K562 (cell line): ENCODE data around the gene EIF5. TPM values are rescaled to one million over a fixed set of nuclear protein-coding genes. Genes with fewer than 3 reads are reported as not detected.
A peak's percentile ranks its signal among the peaks of the same experiment; 100 is the strongest.

Source experiments
- ATF7 ChIP-seq: fragments of 450-650 bp; IDR thresholded peaks from 2 replicates; pipeline ENCODE4 v1.7.1; 2014; ENCODE audit warnings: mild to moderate bottlenecking, moderate library complexity
- DDX20 ChIP-seq: fragments of 450-650 bp; IDR thresholded peaks from 2 replicates; pipeline ENCODE4 v1.6.1; 2016; ENCODE audit warnings: missing genetic modification characterization, low read depth, mild to moderate bottlenecking, missing compliant biosample characterization, moderate library complexity
- ERF ChIP-seq: fragments of 450-650 bp; formaldehyde crosslinking; IDR thresholded peaks from 2 replicates; pipeline ENCODE4 v1.4.0; 2020; ENCODE audit warnings: mild to moderate bottlenecking, mixed read lengths
- FOXA1 ChIP-seq: fragments of 450-650 bp; IDR thresholded peaks from 2 replicates; pipeline ENCODE4 v1.6.1; 2016; ENCODE audit warnings: mild to moderate bottlenecking, borderline replicate concordance
- GATA2 ChIP-seq: sonication (generic); formaldehyde crosslinking; IDR thresholded peaks from 2 replicates; pipeline ENCODE4 v1.4.0; 2020; ENCODE audit warnings: mild to moderate bottlenecking, missing genetic modification reagents
- HDAC2 ChIP-seq: fragments of 450-650 bp; IDR thresholded peaks from 2 replicates; pipeline ENCODE4 v1.6.1; 2016; ENCODE audit warnings: mild to moderate bottlenecking
- MBD2 ChIP-seq: sonication (generic); IDR thresholded peaks from 2 replicates; pipeline ENCODE4 v1.6.1; 2016; ENCODE audit warnings: low read depth, borderline replicate concordance
- NCOA2 ChIP-seq, 2 experiments: fragments of 450-650 bp; IDR thresholded peaks; 2 replicates each; pipeline ENCODE4 v1.6.1; 2018; ENCODE audit warnings: mild to moderate bottlenecking in 2 of 2, moderate library complexity in 1 of 2; ENCODE audit not compliant: partially characterized antibody in 2 of 2
- RBBP5 ChIP-seq: fragments of 200-600 bp; sonication (generic); IDR thresholded peaks from 2 replicates; pipeline ENCODE4 v1.6.1; 2012; ENCODE audit warnings: borderline replicate concordance, mild to moderate bottlenecking, low read length, control low read depth, inconsistent platforms; ENCODE audit not compliant: insufficient read depth, poor library complexity, severe bottlenecking
- TSHZ1 ChIP-seq: fragments of 250-450 bp; sonication (Bioruptor Pico); IDR thresholded peaks from 2 replicates; pipeline ENCODE4 v1.4.0; 2020; ENCODE audit warnings: mild to moderate bottlenecking, moderate library complexity
- ZMIZ1 ChIP-seq, 2 experiments: fragments of 150-350 bp in 1 of 2; IDR thresholded peaks; 2 replicates each; pipeline ENCODE4 v1.6.1; 2012 to 2016; ENCODE audit warnings: low read depth in 2 of 2, low read length in 2 of 2, mild to moderate bottlenecking in 1 of 2, moderate library complexity in 1 of 2
- ZNF143 ChIP-seq: sonication (generic); formaldehyde crosslinking; IDR thresholded peaks from 2 replicates; pipeline ENCODE4 v1.9.0; 2022; ENCODE audit warnings: mild to moderate bottlenecking, missing genetic modification reagents
- ZNF175 ChIP-seq: fragments of 200-800 bp; sonication (Bioruptor generic); IDR thresholded peaks from 2 replicates; pipeline ENCODE4 v1.6.1; 2016; ENCODE audit warnings: low read depth, mild to moderate bottlenecking, missing genetic modification characterization, missing compliant biosample characterization
- ZNF197 ChIP-seq: fragments of 200-800 bp; sonication (Bioruptor generic); IDR thresholded peaks from 2 replicates; pipeline ENCODE4 v1.6.1; 2016; ENCODE audit warnings: low read depth, missing genetic modification characterization, missing compliant biosample characterization
- ZNF436 ChIP-seq: fragments of 250-450, 450-650 bp; sonication (Bioruptor Pico); formaldehyde crosslinking; IDR thresholded peaks from 2 replicates; pipeline ENCODE4 v1.7.0; 2020; ENCODE audit warnings: mild to moderate bottlenecking
- ZNF507 ChIP-seq: conservative IDR thresholded peaks from 2 replicates; pipeline ENCODE4 v1.6.1; 2017; ENCODE audit warnings: missing genetic modification characterization, missing compliant biosample characterization
- ZNF699 ChIP-seq: fragments of 250-450 bp; sonication (Bioruptor Pico); IDR thresholded peaks from 2 replicates; pipeline ENCODE4 v1.8.0; 2021; ENCODE audit warnings: mild to moderate bottlenecking, moderate library complexity; ENCODE audit not compliant: insufficient replicate concordance
- ZNF75A ChIP-seq: fragments of 450-650 bp; formaldehyde crosslinking; IDR thresholded peaks from 2 replicates; pipeline ENCODE4 v1.4.0; 2020; ENCODE audit warnings: mild to moderate bottlenecking
- polyA plus RNA-seq, 8 experiments: library from polyadenylated mRNA; depleted of rRNA in 4 of 8; stranded (reverse) in 5 of 8; unstranded in 3 of 8; fragments of >200 nt; fragmentation: Nextera tagmentation in 2 of 8; fragmentation: Illumina TruSeq in 1 of 8; extraction: Ambion mirVana in 2 of 8; extraction: Trizol in 1 of 8; gene quantifications; 2 replicates each; pipeline versions ENCODE4 v1.2.1 to v1.2.3, GENCODE V29; 2011 to 2014; ENCODE audit warnings: inconsistent platforms in 1 of 8, missing spikeins in 1 of 8
- total RNA-seq, 7 experiments: library from RNA; depleted of rRNA in 6 of 7; stranded (reverse); fragments of >200 nt in 6 of 7; fragmentation: Illumina TruSeq in 2 of 7; extraction: Trizol in 2 of 7; gene quantifications; 2 replicates each; pipeline versions ENCODE4 v1.2.1 to v1.2.3, GENCODE V29; 2011 to 2021; ENCODE audit warnings: low replicate concordance in 1 of 7

EIF5 gene
- total and polyA plus RNA-seq, 9 of the 15 experiments (the other 6 are each of a cell fraction or from before 2014, with no cell fraction given) = 92.7 to 442 (median 190) TPM

DNA sequence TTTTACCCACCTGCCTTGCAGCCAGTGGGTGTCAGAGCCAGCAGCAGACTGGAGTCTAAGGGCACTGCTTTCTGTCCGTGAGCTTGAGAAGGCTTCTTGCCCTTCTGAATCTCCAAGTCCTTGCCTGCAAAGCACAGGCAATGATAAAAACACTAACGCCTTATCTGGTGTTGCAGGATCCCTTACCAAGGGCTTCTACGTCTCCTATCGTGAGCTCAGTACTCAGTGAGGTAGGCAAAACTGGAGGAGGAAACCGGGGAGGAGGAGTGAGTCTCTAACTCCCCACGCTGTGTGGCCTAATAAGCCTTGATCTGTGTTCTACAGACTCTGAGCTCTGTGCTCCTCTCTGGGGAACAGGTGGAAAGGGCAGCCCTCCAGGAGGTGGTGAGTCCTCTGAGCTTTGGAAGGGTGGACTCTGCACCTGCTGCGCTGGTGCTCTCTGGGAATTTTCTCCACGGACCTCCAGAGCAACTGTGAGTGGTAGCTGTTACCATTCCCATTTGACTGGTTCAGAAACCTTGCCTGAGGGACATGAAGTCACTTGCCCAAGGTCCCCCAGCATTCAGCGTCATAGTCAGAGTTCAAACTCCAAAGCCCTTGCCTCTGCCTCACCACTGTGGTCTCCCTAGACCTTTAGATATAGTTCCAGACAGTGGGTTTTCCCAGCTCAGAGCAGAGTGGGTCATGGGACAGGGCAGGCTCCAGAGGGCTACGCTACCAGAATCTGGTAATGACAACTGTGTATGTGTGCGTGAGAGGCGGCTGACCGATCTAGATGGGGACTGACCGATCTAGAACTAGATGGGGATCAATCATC is 44.2 kb downstream of the EIF5 start (continued):
- TF ChIP-seq ZNF197 (CRISPR knock-in tag) (no peak), GATA2 (peak; percentile 94), ZNF175 (CRISPR knock-in tag) (peak; percentile 84; the same call in 1 of the 2 replicates), DDX20 (tag) (no peak), TSHZ1 (CRISPR knock-in tag) (no peak), RBBP5 (peak; percentile 53), ZMIZ1 (IDR thresholded peaks at IDR 0.05; ENCODE audit: low read depth in 2 of 2, low read length in 2 of 2) (peak in 1 of 2 experiments; percentile 89; a peak in 2 of 4 replicates), MBD2 (0 out of 2 replicates have a peak, but pooled peaks have one; percentile 53), ZNF143 (no peak), ZNF507 (no peak), ZNF436 (no peak), ZNF75A (CRISPR knock-in tag) (no peak), HDAC2 (peak; percentile 66; the same call in 1 of the 2 replicates), NCOA2 (IDR thresholded peaks at IDR 0.05; ENCODE audit: partially characterized antibody in 2 of 2) (no peak), ZNF699 (CRISPR knock-in tag) (no peak), ATF7 (peak; percentile 72), ERF (no peak), FOXA1 (no peak)
